ENCODE data around the gene ZMIZ2.
"Not testable (repeated sequence)": the region's sequence is repeated elsewhere in the genome, so short reads cannot be mapped to it uniquely, and the experiment has no call there.

ZMIZ2 gene

DNA sequence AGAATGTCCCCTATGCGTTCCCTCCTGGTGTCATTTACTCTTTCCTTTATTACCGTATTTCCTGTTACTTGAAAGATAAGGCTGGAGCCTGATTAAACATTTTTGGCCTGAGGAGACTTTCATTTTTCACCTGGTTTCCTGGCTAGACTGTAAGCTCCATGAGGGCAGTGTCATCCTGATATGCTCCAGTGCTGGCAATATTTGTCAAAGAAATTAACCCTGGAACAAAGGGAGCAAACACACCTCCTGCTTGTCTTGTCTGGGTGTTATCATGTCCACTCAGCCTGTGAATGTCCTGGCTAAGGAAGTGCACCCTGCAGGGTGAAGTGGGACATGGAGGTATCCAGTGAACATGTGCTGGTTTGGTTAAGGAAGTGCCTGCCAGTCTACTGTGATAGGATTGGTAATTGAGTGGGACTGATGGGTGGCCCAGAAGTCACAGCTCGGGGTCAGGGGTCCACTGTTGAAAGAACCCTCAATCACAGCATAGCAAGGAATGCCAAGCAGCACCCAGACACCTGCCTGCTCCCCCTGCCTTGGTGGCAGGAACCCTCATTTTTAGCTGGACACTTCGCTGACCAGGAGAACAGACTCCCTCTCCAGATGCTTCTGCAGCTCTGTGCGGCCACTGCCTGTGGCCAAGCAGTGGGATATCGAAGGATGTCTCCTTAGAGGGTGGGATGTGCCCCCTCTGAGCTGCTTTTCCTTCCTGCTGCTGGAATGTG lies 26.9 kb downstream of the ZMIZ2 start:
- DNase-seq, result no peak

DNA sequence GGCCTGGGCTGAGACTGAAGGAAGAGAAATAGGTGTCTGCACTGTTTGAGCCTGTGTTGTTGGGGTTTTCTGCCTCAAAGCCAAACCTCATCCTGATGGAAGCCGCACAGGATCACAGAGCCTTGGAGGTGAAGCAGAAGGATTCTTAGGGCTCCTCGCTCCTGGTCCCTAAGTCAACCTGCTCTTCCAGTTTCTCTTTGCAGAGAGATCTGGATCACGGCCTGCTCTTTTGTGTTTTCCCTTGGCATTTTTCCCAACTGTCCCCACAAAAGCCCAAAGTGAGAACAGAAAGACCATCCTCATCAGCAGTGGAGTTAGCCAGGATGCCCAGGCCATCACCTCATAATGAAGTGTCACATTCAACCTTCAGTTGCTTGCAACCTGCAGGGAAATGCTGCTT lies 27.6 kb downstream of the ZMIZ2 start:
- DNase-seq, result no peak

DNA sequence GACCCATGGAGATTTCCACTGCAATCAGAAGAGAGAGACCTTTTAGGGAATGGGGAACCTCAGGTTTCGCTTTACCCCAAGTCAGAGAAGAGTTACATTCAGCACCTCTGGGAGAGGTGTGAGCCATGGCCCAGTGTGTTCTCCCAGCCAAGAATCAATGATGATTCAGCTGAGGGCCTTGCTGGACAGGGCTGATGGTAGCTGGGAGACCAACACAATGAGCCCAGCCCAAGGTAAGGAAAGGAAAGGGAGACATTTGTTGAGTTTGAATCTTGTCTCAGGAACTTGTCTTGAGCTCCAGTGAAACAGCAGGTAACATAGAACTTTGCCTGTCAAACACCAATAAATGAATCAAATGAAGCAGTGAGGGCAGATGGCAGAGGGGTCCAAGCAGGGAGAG lies 33.8 kb downstream of the ZMIZ2 start:
- no peak for DNase-seq

DNA sequence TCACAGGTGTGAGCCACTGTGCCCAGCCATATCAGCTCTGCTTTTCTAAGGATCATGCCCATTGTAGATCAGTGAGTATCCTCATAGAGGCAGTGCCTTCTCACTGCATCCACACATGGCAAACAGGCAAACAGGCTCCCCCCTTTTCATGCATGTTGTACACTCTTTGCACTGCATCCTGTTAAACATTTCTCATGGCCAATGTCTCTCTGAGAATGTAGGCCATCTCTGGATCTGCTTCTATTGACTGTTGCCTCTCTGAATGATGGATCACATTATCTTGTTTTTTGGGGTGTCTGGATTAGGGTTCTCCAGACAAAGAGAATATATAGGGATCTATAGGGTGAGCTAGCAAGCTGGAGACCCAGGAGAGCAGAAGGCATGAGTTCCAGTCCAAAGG lies 34.8 kb downstream of the ZMIZ2 start:
- DNase-seq, result no peak

DNA sequence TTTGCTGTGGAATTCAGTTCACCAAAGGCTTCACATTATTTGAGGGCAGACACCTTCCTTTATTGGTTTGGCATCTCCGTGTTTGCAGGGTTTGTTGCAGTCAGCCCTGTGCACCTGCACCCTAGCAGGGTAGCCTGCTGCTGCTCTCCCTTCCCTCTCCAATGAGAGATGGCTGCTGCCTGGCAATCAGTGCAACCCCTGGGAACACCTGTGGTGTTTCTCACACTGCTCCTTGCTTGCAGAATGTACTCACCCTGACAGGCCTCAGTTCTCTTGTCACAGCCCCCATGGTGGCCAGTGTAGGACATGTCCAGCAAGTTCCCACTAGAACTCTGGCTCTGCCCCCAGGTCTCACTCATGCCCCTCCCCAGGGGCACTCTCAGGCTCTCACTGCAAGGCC lies 35.7 kb downstream of the ZMIZ2 start:
- no peak for DNase-seq

DNA sequence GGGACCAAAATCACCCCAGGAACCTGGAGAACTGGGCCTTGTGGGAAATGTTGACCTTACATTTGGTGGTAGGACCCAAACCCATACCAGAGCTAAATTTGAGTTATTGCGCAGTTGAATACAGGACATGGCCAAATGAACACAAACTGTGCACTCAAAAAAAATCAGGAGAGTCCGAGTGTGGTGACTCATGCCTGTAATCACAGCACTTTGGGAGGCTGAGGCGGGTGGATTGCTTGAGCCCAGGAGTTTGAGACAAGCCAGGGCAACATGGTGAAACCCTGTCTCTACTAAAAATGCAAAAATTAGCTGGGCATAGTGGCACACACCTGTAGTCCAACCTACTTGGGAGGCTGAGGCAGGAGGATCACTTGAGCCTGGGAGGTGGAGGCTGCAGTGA lies 36.6 kb downstream of the ZMIZ2 start:
- DNase-seq, result not testable (repeated sequence)

DNA sequence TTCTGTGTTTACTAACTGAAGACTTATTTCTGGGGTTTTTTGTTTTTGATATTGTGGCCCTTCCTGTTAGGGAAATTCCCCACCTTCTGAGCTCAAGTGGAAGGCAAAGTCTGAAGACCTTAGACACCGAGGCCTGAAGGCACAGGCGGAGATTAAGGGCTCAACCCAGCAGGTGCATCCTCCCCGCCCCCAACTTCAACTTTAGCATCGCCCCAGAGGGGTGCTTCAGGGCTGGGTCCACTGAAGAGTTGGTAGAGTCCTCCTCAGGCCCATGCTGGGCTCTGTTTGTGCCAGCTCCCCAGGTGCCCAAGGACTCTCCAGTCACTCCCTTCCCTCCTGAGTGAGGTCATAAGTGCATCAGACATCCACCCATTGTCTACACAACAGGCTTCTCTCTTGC lies 38.4 kb downstream of the ZMIZ2 start:
- no peak for DNase-seq

DNA sequence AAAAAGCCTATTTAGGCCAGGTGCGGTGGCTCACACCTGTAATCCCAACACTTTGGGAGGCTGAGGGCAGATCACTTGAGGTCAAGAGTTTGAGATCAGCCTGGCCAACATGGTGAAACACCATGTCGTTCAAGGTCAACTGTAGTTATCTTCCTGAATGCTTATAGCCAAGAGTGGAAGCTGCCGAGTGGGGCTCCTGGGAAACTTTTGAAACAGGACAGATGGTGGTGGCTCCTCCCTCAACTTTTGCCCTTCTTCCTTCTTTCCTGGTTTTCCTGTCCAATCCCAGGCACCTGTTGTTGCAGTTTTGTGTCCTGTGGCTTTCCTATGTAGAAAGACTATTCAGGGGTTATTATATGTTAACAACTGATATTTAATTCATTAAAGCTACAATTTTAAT lies 39.1 kb downstream of the ZMIZ2 start:
- DNase-seq, result no peak

DNA sequence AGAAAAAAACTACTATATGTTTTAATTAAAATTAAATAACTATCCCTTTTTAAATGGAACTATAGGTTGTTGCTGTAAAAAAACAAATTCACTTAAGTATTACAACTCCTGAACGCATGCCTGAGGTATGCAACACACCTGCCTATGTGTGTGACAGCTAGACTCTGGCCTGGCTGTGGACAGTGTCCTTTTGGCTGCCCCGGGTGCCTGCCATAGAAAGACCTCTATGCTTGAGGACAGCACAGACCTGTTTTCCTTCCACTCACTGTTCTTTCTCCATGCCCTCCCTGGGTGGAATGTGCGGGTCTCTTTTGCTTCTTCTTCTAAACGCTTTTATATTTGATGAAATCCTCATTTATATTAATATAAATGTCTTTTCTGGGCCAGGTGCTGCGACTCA lies 41.3 kb downstream of the ZMIZ2 start:
- DNase-seq, result no peak

DNA sequence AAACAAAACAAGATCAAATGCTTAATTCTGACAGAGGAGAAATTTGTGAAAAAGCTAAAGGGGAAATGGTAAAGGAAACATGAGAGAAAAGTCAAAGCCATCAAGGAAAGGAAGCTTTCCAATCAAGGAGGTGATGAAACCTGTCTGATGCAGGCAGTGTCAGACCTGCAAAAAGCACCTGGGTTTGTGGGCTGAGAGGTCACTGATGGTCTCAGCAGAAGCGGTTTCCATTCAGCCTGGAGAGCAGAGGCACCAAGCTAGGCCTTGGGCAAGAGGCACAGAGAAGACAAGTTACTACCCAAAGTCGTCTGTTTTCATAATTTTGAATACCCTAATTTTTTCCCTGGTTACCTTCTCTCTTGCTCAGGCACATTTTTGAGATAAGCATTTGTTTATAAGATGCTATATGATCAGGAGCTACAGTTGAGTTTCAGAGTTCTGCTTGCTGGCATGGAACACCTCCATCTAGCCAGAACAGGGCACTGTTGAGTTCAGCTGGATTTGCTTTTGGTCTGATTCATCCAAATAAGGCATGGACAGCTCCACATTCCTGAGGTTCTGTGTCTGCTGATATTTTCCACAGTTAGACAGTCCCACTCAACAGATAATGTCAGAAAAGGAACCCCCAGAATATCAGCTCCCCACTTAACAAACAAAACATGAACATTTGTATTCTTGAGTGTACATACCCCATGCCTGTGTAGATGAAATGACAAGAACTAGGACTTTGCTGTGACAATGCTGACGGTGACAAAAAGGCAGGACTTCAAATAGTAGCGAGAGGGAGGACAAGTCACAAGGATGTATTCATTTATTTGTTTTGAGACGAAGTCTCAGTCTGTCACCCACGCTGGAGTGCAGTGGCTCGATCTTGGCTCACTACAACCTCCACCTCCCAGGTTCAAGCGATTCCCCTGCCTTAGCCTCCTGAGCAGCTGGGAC lies 42.9 kb downstream of the ZMIZ2 start:
- DNase-seq, result no peak

DNA sequence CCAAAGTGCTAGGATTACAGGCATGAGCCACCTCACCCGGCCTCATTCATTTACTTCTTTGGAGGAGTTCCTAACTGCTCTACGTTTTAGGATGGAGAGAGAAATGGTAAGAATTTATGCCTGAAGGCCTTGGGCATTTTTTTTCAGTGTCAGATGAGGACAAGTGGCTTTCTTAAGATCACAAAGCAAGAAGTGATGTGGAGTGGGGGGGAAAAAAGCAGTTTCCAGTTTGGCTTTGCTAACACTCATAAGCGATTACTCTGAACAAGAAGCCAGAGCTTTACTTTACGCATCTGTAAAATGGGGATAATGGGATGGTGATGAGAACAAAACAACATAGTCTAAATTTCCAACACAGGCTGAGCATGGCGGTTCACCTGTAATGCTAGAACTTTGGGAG lies 45.3 kb downstream of the ZMIZ2 start:
- no peak for DNase-seq

DNA sequence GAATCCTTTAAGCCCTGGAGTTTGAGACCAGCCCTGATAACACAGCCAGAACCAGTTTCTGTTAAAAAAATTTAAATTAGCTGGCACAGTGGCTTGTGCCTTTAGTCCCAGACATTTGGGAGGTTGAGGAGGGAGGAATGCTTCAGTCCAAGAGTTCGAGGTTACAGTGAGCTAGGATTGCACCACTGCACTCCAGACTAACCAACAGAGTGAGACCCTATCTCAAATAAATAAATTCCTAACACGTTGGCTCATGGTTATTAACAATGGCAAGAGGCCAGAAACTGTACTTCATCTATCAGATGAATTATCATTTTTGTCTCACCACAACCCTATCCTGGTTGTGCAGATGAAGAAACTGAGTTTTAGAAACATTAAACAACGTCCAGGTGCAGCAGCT lies 45.7 kb downstream of the ZMIZ2 start:
- no peak for DNase-seq

DNA sequence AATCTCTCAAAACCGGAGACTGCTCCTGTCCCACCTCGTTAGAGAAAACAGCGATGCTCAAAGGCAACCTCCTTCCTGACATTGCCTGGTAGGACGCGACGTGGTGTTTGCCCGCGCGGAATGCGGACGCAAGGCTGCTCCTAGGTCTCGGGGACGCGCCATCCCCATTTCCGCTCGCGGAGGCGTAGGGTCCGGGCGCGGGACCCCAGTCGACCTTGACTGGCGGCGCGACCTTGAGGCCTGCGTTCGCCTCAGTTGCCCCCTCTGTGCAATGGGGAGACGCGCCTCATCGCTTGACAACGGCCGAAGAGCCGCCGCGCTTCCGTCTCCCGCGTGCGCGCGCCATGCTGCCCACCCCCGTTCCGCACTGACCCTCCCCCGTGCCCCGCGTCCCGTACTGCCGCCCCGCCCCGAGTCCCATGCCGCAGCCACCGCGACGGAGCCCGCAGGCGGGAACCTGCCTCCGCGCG lies 47.4 kb downstream of the ZMIZ2 start:
- peak; percentile 30 for DNase-seq

DNA sequence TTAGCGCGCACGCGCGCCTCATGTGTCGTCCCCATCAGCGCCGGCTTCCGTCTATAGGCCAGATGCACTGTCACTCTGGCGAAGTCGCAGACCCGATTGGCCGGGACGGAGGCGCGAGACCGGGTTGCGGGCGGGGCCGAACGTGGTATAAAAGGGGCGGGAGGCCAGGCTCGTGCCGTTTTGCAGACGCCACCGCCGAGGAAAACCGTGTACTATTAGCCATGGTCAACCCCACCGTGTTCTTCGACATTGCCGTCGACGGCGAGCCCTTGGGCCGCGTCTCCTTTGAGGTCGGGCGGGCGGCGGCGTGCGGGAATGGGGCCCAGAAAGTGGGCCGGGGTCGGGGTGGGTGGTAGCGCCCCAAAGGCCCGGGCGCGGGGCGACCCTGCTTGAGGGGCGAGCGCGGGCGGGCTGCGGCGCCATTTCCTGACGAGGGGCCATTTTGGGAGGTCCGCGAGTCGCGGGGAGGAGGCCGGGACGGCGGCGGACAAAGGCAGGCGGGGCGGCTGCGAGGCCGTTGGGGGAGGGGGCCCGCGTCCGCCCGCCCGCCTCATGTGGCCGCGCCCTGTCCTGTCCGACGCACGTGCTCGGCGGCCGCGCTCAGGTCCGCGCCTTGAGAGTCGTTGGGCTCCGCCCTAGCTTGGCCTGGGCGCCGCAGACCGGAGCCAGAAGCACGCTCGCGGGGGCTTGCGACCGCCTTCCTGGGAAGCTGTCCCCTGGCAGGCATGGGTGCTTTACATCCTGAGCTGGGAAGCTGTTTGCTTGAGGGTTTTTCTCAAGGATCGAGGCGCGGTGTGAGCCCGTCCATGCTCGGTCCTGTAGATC lies 48.1 kb downstream of the ZMIZ2 start, which contains the start of gene PPIA:
PPIA (plus strand) TSS at position 178 of the 825 bp plus-strand sequence; CDS start at position 222, 44 bp downstream.
- peak; percentile 99 for DNase-seq

DNA sequence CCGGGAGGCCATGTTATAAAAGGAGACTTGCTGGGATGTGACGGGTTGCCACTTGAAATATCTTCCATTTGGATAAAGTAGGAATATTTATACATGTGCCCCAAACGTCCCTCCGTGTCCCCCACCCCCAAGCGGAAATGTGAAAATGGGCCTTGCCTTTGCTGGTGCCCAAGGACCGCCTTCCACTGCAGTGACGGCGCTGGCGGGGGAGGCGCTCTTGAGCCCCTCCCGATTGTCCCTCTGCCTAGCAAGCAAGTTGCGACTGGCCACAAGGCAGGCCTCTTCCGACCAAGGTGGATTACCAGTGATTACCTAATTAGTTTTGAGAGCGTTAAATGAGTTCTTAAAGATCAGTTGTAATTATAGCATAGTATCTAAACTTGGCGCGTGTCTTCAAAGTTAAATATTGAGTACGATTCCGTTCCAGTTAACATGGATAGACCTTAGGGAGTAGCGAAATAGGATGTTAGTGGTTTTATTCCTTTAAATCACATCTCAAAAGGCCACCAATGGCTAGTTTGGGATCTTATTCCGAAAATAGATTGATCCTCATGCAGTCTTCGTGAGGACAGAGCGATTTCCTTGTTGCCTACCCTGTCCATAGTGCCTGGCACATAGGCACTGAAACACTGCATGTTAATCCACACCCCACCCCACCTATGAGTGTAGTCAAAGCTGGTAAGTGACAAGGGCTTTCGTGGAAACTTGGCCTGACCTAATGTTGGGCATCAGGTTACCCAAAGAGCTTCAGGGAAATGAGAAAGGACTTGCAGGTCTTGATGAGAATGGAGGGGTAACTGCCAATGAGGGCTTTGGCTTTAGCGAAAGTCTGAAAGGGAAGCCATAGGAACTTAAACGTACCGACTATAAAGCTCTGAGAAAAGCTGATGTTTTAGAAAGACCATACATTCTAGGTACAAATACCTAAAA lies 48.9 kb downstream of the ZMIZ2 start:
- DNase-seq, result peak; percentile 84

DNA sequence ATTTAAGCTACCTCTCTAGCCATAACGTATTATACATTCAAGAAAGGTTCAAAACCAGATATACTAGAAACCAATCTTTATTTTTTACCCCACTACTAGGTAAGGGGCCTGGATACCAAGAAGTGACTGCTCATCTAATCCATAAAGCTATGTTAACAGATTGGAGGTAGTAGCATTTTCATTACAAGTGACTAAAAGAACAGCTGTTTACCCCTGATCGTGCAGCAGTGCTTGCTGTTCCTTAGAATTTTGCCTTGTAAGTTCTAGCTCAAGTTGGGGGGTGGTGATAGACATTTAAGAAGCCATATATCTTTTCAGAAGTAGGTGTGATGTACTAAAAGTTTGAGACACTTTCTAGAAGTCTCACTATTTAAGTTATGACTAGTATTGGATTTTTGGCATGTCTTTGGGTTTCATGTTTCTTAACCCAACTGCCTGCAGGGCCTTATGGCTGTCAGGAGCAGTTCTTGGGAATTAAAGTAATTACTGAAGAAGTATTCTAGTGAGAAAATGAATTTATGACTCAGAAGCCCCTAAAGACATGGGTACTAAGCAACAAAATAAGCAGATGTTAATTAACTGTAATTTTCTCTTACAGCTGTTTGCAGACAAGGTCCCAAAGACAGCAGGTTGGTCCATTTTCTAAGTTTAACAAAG lies 50.1 kb downstream of the ZMIZ2 start:
- peak; percentile 46 for DNase-seq

DNA sequence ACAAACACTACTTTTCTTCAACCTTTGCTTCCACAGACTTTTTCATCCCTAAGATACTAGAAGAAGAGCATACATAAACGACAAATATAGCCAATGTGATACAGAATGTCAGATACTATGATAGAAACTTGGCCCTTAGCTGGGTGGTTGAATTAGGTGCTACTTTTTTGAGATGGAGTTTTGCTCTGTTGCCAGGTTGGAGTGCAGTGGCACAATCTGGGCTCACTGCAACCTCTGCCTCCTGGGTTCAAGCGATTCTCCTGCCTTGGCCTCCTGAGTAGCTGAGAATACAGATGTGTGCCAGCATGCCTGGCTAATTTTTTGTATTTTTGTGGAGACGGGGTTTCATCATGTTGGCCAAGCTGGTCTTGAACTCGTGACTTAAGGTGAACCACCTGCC lies 51.3 kb downstream of the ZMIZ2 start:
- DNase-seq, result no peak

DNA sequence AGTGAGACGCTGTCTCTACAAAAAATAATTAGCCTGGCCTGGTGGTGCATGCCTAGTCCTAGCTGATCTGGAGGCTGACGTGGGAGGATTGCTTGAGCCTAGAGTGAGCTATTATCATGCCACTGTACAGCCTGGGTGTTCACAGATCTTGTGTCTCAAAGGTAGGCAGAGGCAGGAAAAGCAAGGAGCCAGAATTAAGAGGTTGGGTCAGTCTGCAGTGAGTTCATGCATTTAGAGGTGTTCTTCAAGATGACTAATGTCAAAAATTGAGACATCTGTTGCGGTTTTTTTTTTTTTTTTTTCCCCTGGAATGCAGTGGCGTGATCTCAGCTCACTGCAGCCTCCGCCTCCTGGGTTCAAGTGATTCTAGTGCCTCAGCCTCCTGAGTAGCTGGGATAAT lies 53.2 kb downstream of the ZMIZ2 start:
- no peak for DNase-seq

DNA sequence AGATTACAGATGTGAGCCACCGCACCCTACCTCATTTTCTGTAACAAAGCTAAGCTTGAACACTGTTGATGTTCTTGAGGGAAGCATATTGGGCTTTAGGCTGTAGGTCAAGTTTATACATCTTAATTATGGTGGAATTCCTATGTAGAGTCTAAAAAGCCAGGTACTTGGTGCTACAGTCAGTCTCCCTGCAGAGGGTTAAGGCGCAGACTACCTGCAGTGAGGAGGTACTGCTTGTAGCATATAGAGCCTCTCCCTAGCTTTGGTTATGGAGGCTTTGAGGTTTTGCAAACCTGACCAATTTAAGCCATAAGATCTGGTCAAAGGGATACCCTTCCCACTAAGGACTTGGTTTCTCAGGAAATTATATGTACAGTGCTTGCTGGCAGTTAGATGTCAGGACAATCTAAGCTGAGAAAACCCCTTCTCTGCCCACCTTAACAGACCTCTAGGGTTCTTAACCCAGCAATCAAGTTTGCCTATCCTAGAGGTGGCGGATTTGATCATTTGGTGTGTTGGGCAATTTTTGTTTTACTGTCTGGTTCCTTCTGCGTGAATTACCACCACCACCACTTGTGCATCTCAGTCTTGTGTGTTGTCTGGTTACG lies 53.9 kb downstream of the ZMIZ2 start:
- no peak for DNase-seq

DNA sequence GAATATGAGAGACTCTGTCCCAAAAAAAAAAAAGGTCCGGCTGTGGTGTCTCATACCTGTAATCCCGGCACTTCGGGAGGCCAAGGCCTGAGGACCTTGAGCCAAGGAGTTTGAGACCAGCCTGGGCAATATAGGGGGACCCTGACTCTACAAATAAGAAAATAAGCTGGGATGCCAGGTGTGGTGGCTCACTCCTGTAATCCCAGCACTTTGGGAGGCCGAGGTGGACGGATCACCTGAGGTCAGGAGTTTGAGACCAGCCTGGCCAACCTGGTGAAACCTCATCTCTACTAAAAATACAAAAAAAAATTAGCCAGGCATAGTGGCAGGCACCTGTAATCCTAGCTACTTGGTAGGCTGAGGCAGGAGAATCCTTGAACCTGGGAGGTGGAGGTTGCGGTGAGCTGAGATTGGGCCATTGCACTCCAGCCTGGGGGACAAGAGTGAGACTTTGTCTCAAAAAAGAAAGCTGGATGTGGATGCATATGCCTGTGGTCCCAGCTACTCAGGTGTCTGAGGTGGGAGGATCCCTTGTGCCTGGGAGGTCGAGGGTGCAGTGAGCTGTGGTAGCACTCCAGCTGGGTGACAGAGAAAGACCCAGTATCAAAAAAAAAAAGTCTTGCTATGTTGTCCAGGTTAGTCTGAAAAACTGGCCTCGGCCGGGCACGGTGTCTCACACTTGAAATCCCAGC lies 55.3 kb downstream of the ZMIZ2 start:
- DNase-seq, result not testable (repeated sequence)

All from CD4-positive, alpha-beta T cell treated with Interleukin-4 for 4 hours (primary cell).